ENCODE measurements around the gene FAM241A.

Gene FAM241A

DNA sequence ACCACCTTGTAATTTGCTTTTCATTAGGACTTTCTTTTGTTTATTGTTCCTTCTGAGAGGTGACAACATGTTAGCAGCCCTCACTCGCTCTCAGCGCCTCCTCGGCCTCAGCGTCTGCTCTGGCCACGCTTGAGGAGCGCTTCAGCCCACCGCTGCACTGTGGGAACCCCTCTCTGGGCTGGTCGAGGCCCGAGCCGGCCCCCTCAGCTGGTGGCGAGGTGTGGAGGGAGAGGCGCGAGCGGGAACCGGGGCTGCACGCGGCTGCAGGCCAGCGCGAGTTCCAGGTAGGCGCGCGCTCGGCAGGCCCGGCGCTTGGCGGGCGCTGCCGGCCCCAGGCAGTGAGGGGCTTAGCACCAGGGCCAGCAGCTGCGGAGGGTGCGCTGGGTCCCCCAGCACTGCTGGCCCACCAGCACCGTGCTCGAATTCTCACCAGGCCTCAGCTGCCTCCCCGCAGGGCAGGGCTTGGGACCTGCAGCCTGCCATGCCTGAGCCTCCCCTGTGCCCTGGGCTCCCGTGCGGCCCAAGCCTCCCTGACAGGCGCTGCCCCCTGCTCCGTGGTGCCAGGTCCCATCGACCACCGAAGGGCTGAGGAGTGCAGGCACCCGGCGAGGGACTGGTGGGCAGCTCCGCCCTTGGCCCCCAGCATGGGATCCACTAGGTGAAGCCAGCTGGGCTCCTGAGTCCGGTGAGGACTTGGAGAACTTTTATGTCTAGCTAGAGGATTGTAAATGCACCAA lies 77.1 kb downstream of the FAM241A start:
- DNase-seq, result no peak

DNA sequence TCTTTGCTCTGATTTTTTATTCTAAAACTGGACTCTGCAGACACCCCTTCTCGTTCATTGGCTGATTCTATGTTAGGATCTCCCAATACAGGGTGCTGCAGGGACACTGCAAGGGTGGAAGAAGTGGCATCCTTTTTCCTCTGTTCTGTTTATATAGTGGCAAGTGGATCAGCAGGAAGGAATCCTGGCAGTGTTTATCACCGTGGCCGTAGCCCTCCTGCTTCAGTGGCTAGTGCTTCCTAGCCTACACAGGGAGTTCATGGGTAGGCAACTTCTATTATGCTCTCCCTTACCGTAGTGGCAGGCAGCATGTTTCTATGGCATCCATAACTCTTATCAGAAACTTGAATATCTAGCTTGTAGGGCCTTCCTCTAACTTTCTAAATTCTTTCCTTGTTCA lies 79.9 kb downstream of the FAM241A start:
- DNase-seq, result no peak

DNA sequence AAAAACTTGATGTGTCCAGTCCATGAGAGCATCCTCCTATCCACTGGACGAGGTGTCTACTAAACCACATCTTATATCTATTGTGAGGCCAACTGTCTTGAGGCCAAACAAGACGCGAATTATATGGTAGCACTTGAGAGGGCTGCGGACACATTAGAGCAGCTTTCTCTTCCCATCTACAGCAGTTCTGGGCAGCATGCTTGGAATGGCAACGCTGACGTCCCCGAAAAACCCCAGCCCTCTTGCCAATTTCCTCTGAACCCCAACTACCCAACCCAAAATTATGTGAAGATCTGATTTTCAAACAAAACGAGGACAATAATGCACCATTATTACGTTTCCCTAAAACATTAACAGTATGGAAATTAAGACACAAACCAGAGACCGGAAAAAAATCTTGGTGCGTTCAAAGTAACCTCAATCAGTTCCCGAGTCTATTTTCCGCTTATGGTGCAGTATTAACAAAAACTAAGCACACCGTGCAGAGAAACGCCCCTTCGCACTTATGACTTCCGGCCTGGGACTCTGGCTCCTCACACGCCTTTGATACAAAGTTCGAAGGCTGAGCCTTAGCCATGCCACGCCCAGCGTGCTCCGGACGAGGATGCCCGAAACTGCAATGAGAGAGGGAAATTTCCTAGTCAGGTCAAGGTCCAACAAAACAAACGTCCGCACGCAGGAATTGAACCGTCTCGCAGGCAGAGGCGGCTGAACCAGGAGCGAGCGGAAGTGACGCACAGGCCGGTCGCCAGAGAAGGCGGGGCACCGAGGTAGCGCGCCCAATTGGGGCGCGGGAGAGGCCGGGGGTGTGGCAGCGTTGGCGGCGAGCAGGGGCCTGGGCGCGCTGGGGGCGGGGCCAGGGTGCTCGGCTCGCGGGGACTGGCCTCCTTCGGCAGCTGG lies 85.9 kb downstream of the FAM241A start:
- peak; percentile 87 to 96 for DNase-seq

DNA sequence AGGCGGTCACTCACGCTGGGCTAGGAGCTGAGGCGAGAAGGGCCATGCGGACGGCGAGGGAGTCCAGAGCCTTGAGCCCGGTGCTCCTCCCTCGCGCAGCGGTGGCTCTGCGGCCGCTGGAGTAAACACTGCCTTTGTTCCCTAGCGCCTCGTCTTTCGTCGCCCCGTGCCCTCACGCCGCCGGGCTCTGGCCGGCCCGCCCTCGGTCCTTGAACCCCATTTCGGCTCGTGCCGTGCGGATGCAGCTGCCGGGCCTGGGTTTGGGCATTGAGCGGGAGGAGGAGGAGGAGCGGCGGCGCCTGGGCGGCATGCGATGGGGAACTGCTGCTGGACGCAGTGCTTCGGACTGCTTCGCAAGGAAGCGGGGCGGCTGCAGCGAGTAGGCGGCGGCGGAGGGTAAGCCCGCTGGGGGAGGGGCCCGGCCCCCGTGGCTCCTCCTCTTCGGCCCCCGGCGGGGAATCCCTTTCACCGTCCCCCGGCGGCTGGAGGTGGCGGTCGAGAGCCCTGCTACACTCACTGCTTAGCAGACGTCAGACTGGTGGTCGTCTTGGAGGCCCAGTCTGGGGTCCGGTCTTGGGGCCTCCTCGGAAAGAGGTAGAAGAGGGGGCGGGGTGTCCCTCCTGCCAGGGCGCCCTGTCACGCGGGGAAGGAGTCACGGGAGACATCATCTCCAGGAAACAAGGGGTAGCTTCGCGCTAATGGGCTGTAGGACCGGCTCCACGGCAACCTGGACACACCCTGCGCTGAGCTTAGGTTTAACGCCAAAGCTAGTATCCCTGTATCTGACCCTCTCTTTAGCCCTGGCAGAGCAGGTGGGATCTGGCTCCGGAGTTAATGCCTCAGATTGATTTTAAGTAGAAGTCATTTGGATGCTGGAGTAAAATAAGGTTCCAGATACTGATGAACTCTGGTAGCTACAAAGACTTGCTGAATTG lies 86.8 kb downstream of the FAM241A start, which contains the start of gene AP1AR:
AP1AR (plus strand) TSS at position 9 of the 935 bp plus-strand sequence; CDS start at position 314, 305 bp downstream.
- DNase-seq, result peak; percentile 53 to 68

DNA sequence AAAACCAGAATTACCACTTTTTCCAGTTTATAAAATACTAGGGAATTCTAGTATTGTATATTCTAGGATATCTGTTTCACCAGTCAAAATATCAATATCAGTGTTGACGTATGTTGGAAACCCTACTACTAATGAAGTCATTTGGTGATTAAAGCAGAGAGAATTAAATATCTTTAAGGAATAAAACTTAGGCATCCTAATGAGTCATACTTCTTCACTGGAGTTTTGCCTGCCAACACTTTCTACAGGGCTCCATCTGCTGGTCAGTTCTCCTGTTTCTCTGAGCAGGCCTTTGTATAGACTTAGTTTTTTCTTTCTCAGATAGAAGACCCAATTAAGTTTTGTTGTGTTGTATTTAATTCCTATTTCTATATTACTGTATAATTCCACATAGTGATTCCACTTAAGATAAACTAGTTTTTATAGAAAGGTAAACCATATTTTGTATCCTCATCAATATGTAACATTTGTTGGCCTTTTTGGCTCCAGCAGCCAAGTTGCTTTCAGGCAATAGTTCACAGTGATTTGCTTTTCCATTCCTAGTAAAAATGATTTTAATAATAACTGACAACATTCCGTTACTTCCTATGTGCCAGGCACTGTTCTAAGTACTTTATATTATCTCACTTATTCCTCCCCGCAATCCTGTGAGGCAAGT lies 89.8 kb downstream of the FAM241A start:
- DNase-seq, result peak; percentile 37 to 63

DNA sequence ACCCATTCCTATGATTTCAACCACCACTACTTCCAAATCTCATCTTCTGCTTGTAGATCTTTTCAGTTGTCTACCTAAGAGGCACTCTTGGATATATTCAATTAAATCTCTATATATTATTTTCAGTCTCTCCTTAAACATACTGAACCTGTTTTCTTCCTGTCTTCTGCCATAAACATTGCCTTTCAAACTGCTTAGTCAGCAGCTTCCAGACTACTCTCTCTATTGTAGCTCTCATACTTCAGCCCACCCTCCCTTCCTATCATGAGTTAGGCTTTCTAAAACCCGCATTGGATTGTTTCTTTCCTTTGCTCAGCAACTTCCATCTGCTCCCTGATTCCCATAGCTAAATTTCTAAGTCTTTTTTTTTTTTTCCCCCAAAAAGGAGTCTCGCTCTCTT lies 90.8 kb downstream of the FAM241A start:
- DNase-seq, result no peak

DNA sequence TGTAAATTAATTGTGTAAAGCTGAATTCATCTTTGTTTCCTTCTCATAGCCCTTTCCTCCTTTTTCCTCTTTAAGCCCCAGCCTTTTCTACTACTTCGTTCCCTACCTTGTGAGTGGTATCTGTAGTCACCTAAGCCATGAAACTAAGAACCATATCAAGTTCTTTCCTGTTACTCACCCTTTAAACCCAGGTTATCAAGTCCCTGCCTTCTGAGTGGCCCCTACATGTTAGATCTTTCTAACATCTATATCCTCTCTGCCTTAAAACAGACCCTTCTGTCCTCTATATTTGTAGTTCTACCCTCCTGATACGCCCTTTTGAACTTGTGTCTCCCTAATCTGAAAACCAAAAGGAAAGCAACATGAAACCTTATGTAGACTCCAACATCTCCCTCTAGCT lies 93.6 kb downstream of the FAM241A start:
- no peak for DNase-seq
